ENCODE results near the gene PCGF3.

DNA sequence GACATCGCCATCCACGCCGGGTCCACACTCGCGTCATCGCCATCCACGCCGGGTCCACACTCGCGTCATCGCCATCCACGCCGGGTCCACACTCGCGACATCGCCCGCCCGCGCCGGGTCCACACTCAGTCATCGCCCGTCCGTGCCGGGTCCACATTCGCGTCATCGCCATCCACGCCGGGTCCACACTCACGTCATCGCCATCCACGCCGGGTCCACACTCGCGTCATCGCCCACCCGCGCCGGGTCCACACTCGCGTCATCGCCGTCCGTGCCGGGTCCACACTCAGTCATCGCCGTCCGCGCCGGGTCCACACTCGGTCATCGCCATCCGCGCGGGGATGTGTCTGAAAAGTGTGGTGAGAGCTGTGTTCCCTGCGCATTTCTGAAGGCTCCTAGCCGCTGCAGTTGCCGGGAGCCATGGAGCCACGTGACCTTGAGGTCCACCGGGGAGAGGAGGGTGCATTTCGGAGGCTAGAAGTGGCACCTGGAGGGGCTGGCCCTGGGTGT lies 17.3 kb downstream of the PCGF3 start:
- TF ChIP-seq CTCF (IDR thresholded peaks at IDR 0.05) (no peak), POLR2A (IDR thresholded peaks at IDR 0.05) (no peak)
